ENCODE data around the gene MACROD1.

The MACROD1 gene

DNA sequence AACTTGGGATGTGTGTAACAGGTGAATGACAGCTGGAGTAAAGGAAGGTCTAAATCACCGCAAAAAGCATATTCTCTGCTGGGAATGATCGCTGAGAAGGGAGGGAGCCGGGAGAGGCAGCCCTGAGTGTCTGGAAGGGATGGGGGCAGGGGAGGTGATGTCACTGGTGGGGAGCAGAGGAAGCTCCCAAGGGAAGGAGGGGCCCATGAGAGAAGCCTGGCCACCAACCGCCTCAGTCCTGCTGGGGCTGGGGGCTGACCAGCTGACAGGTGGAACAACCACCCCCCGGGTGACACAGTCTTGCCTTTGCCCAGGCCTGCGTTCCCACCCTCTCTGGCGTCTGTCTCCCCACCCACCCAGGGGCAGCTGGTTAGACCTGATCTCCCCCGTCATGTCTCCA lies 136.1 kb downstream of the MACROD1 start:
- H3K4me3 ChIP-seq (replicated peaks in 1 of 2; ENCODE audit: low read depth in 2 of 2, low read length in 2 of 2): no peak overlapping the region
- TF ChIP-seq, protein P1, sequence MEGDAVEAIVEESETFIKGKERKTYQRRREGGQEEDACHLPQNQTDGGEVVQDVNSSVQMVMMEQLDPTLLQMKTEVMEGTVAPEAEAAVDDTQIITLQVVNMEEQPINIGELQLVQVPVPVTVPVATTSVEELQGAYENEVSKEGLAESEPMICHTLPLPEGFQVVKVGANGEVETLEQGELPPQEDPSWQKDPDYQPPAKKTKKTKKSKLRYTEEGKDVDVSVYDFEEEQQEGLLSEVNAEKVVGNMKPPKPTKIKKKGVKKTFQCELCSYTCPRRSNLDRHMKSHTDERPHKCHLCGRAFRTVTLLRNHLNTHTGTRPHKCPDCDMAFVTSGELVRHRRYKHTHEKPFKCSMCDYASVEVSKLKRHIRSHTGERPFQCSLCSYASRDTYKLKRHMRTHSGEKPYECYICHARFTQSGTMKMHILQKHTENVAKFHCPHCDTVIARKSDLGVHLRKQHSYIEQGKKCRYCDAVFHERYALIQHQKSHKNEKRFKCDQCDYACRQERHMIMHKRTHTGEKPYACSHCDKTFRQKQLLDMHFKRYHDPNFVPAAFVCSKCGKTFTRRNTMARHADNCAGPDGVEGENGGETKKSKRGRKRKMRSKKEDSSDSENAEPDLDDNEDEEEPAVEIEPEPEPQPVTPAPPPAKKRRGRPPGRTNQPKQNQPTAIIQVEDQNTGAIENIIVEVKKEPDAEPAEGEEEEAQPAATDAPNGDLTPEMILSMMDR (IDR thresholded peaks at IDR 0.05; ENCODE audit: low read depth, low read length): no peak
- DNase-seq (ENCODE audit: low read depth in 2 of 2): no peak

DNA sequence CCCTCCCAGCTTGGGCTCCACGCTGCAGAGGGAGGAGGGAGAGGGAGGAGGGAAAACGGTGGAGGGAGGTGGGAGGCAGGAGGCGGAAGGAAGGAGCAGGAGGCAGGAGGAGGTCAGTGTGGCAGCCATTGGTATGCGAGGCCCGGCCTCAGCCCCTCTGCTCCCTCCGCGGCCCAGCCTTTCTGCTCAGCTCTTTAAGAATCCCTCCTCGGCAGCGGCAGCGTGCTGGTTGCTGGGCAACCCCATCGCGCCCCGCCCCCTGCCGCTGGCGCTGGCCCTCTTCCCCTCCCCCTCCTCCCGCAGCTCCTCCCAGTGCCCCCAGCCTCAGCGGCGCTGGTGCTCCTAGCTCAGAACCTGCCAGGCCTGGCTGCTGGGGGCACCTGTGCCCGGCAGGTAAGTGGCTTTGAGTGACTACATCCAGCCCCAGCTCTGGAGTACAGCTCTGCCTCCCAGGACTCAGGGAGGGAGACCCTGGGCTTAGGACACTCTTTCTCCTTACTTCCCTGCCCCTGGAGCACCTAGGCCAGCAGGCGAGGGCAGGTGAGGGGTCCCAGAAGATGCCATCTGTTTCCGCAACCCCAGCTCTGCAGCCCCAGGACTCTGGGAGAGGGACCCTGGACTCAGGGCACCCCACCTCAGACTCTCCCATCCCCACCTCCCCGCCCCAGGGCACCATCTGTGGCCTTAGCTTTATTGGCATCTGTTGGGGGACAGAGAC lies 137.4 kb downstream of the MACROD1 start:
- TF ChIP-seq, protein P1 (IDR thresholded peaks at IDR 0.05; ENCODE audit: low read depth, low read length): no peak
- no peak overlapping the region for H3K4me3 ChIP-seq (replicated peaks in 1 of 2; ENCODE audit: low read depth in 2 of 2, low read length in 2 of 2)
- DNase-seq (ENCODE audit: low read depth in 2 of 2): peak in 1 of 2 donors; percentile 30

DNA sequence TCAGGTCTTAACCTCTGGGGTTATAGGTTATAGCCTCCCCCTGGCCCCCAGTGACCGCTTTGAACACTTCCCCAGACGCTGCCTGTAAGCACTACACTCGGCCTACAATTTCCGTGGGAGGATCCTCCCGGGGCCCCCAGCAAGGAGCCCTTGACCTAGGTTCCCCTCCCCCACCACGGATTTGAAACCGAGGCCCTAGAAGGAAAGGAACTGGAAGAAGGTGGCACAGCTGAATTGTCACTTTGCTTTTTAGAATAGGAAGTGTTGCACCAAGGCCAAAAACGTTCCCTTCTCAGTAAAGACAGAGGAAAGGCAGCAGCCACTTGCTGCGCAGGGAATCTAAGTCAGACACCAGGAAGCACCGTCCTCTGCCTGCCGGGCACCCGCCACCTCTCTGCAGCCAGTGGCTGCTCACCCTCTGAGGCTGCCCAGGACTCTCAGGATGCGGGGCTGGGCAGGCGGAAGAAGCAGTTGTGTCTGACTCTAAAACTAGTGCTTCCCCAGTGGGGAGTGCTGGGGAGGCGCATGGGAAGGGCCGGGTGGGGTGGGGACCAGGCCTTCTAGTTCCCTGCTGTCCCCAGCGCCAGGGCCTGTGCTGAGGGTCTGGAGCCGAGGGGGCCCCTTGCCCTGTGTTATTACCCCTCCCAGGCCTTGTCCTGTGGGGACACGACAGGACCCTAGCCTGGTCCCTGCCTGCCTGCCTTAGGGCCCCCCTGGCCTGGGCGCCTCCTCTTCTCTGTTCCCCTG lies 138.1 kb downstream of the MACROD1 start:
- no peak overlapping the region for H3K4me3 ChIP-seq (replicated peaks in 1 of 2; ENCODE audit: low read depth in 2 of 2, low read length in 2 of 2)
- no peak for DNase-seq (ENCODE audit: low read depth in 2 of 2)
- TF ChIP-seq, protein P1 (IDR thresholded peaks at IDR 0.05; ENCODE audit: low read depth, low read length): no peak

DNA sequence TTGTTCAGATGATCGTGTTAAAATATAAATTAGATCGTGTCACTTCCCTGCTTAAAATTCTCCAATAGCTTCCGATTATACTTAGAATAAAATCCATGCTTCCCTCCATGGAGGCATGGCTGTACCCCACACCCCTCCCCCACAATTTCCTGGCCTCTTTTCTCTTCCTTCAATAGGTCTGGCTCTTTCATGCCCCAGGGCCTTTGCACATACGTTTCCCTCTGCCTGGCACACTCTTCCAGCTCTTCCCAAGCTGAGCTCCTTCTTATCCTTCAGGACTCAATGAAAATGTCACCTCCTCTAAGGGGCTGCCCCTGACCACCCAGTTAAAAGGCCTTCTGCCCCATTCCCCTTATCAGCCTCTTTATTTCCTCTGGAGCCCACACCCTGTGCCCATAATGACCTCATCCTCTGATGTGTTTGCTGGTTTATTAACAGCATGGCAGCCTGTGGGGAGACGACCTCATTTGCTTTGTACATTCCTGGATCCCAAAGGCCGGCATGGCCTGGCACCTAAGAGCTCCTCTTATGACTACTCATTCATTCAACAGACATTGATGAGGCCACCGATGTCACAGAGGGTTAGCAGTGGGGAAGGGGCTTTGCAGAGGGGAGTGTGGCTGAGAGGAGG lies 139.2 kb downstream of the MACROD1 start:
- TF ChIP-seq, protein P1 (IDR thresholded peaks at IDR 0.05; ENCODE audit: low read depth, low read length): no peak
- no peak for DNase-seq (ENCODE audit: low read depth in 2 of 2)
- no peak overlapping the region for H3K4me3 ChIP-seq (replicated peaks in 1 of 2; ENCODE audit: low read depth in 2 of 2, low read length in 2 of 2)

DNA sequence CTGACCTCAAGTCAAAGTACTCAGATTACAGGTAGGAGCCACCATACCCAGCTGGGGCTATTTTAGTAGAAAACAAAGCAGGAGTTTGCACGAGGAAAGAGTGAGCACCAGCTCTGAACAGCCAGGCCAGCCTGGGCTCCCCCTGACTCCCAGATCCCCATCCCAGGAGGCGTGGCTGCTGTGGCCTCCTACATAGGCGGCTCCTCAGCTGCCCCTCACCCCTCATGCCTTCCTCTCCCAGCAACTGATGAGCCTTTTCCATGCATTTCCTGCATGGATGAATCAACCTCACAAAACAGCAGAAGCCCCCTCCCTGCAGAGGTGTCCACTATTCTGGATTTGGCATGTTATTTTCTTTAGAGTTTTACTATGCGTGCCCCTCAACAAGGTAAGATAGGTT lies 140.7 kb downstream of the MACROD1 start:
- TF ChIP-seq, protein P1 (IDR thresholded peaks at IDR 0.05; ENCODE audit: low read depth, low read length): no peak
- no peak for DNase-seq (ENCODE audit: low read depth in 2 of 2)
- no peak overlapping the region for H3K4me3 ChIP-seq (replicated peaks in 1 of 2; ENCODE audit: low read depth in 2 of 2, low read length in 2 of 2)

DNA sequence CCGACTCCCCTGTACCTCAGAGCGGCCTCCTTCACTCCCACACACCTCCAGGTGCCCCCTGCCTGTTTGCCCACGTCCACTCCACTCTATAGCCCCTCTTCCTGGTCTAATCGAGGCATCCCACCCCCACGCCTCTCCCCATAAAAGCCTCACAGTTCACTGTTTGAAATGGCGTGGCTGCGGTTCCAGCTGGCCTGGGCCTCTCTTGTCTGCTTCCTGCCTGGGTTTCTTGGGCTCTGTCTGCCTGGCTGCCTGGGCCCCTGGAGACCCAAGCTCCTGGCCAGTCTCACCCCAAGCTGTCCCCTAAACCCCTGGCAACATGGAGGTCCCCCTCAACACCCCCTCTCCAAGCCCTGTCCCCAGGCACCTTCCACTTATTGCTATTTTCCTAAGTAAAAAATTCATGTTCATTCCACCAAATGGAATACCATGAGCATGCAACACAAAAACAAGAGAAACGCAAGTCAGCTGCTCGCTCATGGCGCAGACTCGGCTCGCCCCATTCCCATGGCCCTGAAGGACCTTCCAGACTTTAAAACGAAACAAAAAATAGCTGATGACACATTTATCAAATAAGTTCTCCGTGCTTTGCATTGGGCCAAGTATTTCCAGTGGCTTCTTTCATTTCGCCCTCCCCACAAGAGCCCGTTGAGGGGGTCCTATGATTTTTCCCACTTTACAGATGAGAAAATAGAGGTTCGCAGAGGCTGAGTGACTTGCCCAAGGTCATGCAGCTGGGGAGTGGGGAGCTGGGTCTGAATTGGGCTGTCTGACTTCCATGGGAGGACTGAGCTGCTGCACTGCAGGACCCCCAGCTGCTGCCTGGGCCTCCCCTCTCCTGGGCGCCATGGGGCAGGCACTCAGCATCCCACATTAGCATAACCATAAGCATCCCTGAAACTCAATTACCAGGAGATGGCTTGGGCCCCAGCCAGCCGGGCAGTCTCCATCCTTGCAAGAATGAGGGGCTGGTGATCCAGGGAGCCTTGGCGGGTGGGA lies 141.9 kb downstream of the MACROD1 start:
- TF ChIP-seq, protein P1 (IDR thresholded peaks at IDR 0.05; ENCODE audit: low read depth, low read length): no peak
- H3K4me3 ChIP-seq (replicated peaks in 1 of 2; ENCODE audit: low read depth in 2 of 2, low read length in 2 of 2): no peak overlapping the region
- DNase-seq (ENCODE audit: low read depth in 2 of 2): no peak
